Frontal cortex (tissue), 4 donors: ENCODE results near the gene DEFB125. TPM values are rescaled to one million over a fixed set of nuclear protein-coding genes. Genes with fewer than 3 reads are reported as not detected.
"Not testable (repeated sequence)": the region's sequence is repeated elsewhere in the genome, so short reads cannot be mapped to it uniquely, and the experiment has no call there.

Experiments used
- DNase-seq, 2 donors: peaks; one replicate each; pipeline ENCODE4 v3.0.0; 2012; ENCODE audit warnings: low spot score in 2 of 2
- FAIRE-seq: peaks from 2 replicates; lab custom pipeline; 2012; peaks lifted over from hg19 to GRCh38; lab: Jason Lieb, UNC
- total RNA-seq: library from RNA; depleted of rRNA; stranded (reverse); fragments of >200 nt; gene quantifications from one replicate; pipeline ENCODE4 v1.2.3, GENCODE V29; 2014
- donor health status: control.
- donor health status: control.
- donor health status: control.

Gene DEFB125
- total RNA-seq = not detected

DNA sequence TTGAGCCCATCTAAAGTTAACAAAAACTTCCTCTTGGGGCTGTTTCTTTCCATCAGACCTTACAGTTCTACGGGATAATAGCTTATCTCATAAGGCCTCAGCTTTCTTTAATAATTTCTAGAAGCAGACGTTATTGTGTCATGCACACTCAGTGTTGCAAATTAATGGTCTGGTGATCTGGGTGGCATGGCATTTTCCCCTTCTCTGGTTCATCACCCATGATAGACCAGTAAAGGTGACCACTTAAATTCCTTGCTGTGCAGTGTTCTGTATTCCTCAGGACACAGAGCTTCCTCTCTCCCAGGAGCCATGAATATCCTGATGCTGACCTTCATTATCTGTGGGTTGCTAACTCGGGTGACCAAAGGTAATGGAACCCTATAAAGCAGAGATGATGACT, at the start of gene DEFB125:
TSS of gene DEFB125 (plus strand) at position 272 of the 400 bp plus-strand sequence. CDS start at position 310, 38 bp downstream.
- no peak for DNase-seq
- no peak for FAIRE-seq

DNA sequence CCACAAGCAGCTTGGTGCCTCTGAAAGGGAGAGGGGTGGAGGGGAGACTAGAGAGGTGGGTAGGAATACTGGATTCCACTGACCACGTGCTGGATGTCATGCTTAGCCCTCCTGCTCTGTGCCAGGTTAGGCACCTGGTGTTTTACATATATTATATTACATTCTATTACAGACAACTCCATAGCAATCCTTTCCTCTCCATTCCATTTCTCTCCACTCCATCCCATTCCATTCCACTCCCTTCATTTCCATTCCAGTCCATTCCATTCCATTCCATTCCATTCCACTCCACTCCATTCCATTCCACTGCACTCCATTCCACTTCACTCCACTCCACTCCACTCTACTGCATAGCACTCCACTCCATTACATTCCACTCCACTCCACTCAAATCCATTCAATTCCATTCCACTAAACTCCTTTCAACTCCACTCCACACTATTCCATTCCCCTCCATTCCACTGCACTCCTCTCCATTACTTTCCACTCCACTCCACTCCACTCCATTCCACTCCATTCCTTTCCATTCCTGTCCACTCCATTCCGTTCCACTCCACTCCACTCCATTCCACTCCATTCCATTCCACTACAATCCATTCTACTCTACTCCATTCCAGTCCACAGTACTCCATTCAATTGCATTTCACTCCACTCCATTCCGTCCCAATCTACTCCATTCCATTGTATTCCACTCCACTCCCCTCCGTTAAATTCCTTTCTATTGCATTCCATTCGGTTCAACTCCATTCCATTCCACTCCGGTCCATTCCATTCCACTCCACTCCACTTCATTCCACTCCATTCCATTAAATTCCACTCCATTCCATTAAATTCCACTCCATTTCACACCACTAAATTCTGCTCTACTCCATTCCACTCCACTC, 27.2 kb upstream of the DEFB125 start:
- FAIRE-seq = no peak
- DNase-seq = no peak

GRCh38 chr20:61230-61629, 26.2 kb upstream of the DEFB125 start:
- no peak for FAIRE-seq
- no peak for DNase-seq

GRCh38 chr20:61757-62156, 25.7 kb upstream of the DEFB125 start:
- FAIRE-seq (no peak), DNase-seq (no peak)

DNA sequence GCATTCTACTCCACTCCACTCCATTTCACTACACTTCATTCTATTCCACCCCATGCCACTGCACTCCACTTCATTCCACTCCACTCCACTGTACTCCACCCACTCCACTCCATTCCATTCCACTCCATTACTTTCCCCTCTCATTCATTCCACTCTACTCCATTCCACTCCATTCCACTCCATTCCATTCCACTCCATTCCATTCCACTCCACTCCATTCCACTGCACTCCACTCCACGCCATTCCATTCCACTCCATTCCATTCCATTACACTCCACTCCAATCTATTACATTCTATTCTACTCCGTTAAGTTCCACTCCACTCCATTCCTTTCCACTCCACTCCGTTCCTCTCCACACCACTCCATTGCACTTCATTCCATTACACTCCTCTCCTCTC, 25.0 kb upstream of the DEFB125 start:
- no peak for FAIRE-seq

GRCh38 chr20:64026-64603, 23.4 kb upstream of the DEFB125 start:
- DNase-seq = no peak
- FAIRE-seq = no peak

More for the DNA sequence above, 25.0 kb upstream of the DEFB125 start:
- DNase-seq = no peak

DNA sequence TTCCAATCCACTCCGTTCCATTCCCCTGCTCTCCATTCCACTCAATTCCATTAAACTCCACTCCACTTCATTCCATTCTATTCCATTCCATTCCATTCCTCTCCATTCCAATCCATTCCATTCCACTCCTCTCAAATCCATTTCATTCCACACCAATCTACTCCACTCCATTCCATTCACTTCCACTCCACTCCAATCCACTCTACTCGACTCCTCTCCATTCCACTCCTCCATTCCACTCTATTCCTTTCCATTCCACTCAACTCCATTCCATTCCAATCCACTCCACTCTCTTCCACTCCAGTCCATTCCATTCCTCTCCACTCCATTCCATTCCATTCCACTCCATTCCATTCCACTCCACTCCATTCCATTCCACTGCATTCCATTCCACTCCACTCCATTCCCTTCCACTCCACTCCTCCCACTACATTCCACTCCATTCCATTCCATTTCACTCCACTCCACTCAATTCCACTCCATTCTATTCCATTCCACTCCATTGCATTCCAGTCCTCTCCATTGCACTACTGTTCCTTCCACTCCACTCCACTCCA, 22.6 kb upstream of the DEFB125 start:
- FAIRE-seq = no peak
- DNase-seq = no peak

DNA sequence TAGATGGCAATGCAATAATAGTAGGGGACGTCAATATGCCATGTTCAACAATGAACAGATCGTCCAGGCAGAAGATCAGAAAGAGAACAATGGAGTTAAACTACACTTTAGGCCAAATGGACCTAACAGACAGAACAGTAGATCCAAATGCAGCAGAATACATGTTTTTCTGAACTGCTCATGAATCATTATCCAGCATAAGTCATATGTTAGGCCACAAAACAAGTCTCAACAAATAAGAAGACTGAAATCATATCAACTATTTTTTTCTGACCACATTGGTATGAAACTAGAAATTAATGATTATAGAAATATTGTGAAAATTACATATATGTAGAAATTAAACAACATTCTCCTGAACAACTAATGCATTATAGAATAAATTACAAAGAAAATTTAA, 10.2 kb upstream of the DEFB125 start:
- no peak for FAIRE-seq

GRCh38 chr20:78338-78737, 9.1 kb upstream of the DEFB125 start:
- FAIRE-seq (no peak), DNase-seq (no peak)

More for the DNA sequence above, 10.2 kb upstream of the DEFB125 start:
- DNase-seq = no peak

GRCh38 chr20:79565-79964, 7.9 kb upstream of the DEFB125 start:
- FAIRE-seq = no peak

GRCh38 chr20:90651-91050, 3.2 kb downstream of the DEFB125 start:
- FAIRE-seq (no peak), DNase-seq (no peak)

More at GRCh38 chr20:79565-79964, 7.9 kb upstream of the DEFB125 start:
- DNase-seq = no peak

DNA sequence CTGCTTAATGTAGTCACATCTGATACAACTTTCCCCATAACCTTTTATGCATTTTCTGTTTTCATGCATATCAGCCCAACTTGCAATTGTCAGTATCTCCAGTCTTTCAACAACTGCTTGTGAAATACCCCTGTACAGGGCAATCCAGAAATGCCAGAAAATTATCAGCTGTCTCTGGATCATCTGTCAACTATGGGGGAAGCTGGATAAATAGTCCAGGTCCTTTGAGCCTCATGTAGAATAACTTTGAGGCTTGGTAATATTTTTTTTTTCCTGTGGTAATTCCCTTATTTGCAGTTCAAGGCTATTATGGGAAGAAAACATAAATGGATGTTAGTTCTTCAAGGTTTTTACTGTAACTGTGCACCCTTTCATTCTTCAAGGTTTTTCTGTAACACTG, 6.2 kb downstream of the DEFB125 start:
- DNase-seq (no peak), FAIRE-seq (no peak)

GRCh38 chr20:95215-95614, 7.7 kb downstream of the DEFB125 start:
- FAIRE-seq = no peak
- DNase-seq = no peak

- FAIRE-seq, DNase-seq: not testable (repeated sequence)
Measured at GRCh38 chr20:97691-98090, 10.2 kb downstream of the DEFB125 start.

GRCh38 chr20:101975-102374, 14.5 kb downstream of the DEFB125 start:
- DNase-seq (no peak), FAIRE-seq (no peak)

GRCh38 chr20:103456-103855, 16.0 kb downstream of the DEFB125 start:
- FAIRE-seq = no peak

DNA sequence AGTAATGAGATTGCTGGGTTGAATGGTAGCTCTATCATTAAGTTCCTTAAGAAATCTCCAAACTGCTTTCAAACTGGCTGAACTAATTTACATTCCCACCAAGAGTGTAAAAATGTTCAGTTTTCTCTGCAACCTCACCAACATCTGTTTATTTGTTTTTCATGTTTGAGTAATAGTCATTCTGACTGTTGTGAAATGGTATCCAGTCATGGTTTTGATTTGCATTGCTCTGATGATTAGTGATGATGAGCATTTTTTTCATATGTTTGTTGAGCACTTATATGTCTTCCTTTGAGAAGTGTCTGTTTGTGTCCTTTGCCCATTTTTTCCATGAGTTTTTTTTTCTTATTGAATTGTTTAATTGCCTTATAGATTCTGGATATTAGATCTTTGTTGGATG, 24.9 kb downstream of the DEFB125 start:
- FAIRE-seq (no peak), DNase-seq (no peak)

More at GRCh38 chr20:103456-103855, 16.0 kb downstream of the DEFB125 start:
- no peak for DNase-seq

DNA sequence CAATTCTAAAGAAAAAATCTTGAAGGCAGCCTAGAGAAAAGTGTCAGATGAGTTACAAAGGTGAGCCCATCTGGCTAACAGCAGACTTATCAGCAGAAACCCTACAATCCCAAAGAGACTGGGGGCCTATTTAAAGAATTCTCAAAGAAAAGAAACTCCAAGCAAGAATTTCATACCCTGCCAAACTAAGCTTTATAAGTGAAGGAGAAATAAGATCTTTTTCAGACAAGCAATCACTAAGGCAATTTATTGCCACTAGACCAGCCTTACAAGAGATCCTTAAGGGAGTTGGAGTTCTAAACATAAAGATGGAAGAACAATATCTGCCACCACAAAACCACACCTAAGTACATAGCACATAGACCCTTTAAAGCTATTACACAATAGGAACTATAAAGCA, 30.0 kb downstream of the DEFB125 start:
- FAIRE-seq = no peak
- no peak for DNase-seq

DNA sequence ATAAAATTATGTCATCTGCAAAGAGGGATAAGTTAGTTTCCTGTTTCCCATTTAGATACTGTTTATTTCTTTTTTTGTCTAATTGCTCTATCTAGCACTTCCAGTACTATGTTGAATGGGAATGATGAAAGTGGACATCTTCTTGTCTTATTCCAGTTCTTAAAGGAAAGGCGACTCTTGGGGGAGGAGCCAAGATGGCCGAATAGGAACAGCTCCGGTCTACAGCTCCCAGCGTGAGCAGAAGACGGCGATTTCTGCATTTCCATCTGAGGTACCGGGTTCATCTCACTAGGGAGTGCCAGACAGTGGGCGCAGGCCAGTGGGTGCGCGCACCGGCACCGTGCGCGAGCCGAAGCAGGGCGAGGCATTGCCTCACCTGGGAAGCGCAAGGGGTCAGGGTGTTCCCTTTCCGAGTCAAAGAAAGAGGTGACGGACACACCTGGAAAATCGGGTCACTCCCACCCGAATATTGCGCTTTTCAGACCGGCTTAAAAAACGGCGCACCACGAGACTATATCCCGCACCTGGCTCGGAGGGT, 42.4 kb downstream of the DEFB125 start:
- FAIRE-seq, DNase-seq: not testable (repeated sequence)

DNA sequence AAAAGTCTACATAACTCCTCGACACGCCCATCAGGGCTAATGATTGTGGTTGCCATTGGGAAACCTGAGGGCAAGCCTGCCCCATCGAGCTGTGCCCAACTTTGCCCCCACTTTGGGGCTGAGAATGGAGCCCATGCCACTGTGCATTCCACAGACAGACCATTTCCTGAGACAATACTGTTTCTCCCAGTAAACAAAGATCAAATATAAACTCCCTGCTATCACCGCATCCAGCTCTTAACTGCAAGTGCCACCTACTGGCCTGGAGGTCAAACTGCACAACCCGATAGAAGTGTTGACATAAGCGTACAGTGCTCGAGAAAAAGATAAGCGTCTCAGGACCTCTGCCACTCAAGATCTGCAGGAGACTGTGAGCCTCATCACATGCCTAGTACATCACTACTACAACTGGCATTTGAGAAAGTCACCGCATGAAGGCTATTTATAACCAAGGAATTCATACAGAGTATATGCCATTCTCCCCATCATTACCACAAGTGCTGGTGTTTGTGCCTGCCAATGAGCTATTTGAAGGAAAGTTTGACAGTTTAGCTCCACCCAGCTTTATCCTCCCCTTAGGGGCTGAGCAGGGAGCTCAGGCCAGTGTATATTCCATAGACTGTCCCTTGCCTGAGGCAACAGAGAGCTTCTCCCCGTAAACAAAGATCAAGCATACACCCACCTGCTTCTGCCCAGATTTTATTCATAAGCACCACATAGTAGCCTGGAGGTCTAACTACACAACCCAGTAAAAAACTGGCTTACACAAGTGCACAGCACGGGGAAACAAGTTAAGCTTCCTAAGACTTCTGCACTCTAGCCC, 50.4 kb downstream of the DEFB125 start:
- DNase-seq (no peak), FAIRE-seq (no peak)
